Prostate gland (tissue), 2 donors: ENCODE results near the gene IQGAP1.

ENCODE experiments used
- POLR2A ChIP-seq: fragments of 450-650 bp; IDR thresholded peaks from one replicate; pipeline ENCODE4 v1.6.1; 2016; ENCODE audit warnings: antibody characterized with exemption, mild to moderate bottlenecking
- POLR2AphosphoS5 ChIP-seq: sonication (generic); formaldehyde crosslinking; IDR thresholded peaks from one replicate; pipeline ENCODE4 v1.6.1; 2017; ENCODE audit warnings: antibody characterized with exemption
- TF ChIP-seq, protein P1 (sequence below), 4 experiments: fragments of 200-600 bp in 2 of 4; fragments of 450-650 bp in 2 of 4; sonication (generic) in 2 of 4; IDR thresholded peaks; 1 replicate in 3 of 4; 2 replicates in 1 of 4; pipeline ENCODE4 v1.5.1; 2016 to 2019; ENCODE audit warnings: antibody characterized with exemption in 4 of 4, mild to moderate bottlenecking in 2 of 4, moderate library complexity in 2 of 4

DNA sequence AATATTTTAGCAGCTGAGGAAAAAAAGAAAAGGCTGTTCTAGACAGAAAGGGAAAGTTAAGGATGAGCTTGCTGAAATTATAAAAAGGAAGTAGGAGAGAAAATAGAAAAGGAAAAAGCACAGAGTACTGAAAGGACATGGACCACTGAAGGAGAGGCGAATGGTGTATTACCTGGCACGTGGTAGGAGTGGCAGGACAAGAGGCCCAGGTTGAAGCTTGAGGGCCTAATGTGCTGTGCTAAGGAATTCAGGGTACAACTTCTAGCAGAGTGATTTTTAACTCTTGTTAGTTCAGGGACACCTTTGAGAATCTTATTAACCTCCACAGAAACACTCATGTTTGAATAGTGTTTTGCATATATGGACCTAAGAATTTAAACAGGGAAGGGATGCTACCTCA lies 81.7 kb downstream of the IQGAP1 start:
- TF ChIP-seq, protein P1, sequence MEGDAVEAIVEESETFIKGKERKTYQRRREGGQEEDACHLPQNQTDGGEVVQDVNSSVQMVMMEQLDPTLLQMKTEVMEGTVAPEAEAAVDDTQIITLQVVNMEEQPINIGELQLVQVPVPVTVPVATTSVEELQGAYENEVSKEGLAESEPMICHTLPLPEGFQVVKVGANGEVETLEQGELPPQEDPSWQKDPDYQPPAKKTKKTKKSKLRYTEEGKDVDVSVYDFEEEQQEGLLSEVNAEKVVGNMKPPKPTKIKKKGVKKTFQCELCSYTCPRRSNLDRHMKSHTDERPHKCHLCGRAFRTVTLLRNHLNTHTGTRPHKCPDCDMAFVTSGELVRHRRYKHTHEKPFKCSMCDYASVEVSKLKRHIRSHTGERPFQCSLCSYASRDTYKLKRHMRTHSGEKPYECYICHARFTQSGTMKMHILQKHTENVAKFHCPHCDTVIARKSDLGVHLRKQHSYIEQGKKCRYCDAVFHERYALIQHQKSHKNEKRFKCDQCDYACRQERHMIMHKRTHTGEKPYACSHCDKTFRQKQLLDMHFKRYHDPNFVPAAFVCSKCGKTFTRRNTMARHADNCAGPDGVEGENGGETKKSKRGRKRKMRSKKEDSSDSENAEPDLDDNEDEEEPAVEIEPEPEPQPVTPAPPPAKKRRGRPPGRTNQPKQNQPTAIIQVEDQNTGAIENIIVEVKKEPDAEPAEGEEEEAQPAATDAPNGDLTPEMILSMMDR (IDR thresholded peaks at IDR 0.05), result no peak
- TF ChIP-seq POLR2AphosphoS5 (no peak), POLR2A (no peak)
